NCI-H2171 (cell line): ENCODE data around the gene FADS1.

Experiments used
- DNase-seq: peaks from one replicate; lab custom pipeline; 2025; lab: John Stamatoyannopoulos, UW

The FADS1 gene

GRCh38 chr11:61846362-61847020 is 29.7 kb upstream of the FADS1 start:
- no peak for DNase-seq

- no peak for DNase-seq
These were observed 28.2 kb upstream of the FADS1 start for GRCh38 chr11:61844909-61845565.

GRCh38 chr11:61842528-61842820 is 25.7 kb upstream of the FADS1 start:
- DNase-seq = no peak

GRCh38 chr11:61841636-61842527 is 25.1 kb upstream of the FADS1 start:
- DNase-seq = no peak

- no peak for DNase-seq
These were observed 23.6 kb upstream of the FADS1 start for GRCh38 chr11:61840371-61840770.

- DNase-seq = no peak
These were observed 22.9 kb upstream of the FADS1 start for GRCh38 chr11:61839742-61840141.

- no peak for DNase-seq
These were observed 22.1 kb upstream of the FADS1 start for GRCh38 chr11:61838921-61839320.

- no peak for DNase-seq
These were observed 21.7 kb upstream of the FADS1 start for GRCh38 chr11:61838501-61838900.

- DNase-seq = no peak
These were observed 20.7 kb upstream of the FADS1 start for GRCh38 chr11:61837411-61838005.

- DNase-seq = no peak
These were observed 19.4 kb upstream of the FADS1 start for GRCh38 chr11:61836193-61836592.

- no peak for DNase-seq
These were observed 17.7 kb upstream of the FADS1 start for GRCh38 chr11:61834278-61835048.

GRCh38 chr11:61833926-61834277 is 17.1 kb upstream of the FADS1 start:
- no peak for DNase-seq

GRCh38 chr11:61833471-61833870 is 16.7 kb upstream of the FADS1 start:
- no peak for DNase-seq

GRCh38 chr11:61832754-61833153 is 16.0 kb upstream of the FADS1 start:
- no peak for DNase-seq

- DNase-seq = no peak
These were observed 15.4 kb upstream of the FADS1 start for GRCh38 chr11:61832207-61832606.

- DNase-seq = no peak
These were observed 13.7 kb upstream of the FADS1 start for GRCh38 chr11:61830237-61831105.

GRCh38 chr11:61829806-61830205 is 13.0 kb upstream of the FADS1 start:
- DNase-seq = no peak

GRCh38 chr11:61828629-61829407 is 12.0 kb upstream of the FADS1 start:
- peak; percentile 71 for DNase-seq

- DNase-seq = no peak
These were observed 11.5 kb upstream of the FADS1 start for GRCh38 chr11:61828379-61828628.

- peak; percentile 93 for DNase-seq
These were observed 11.0 kb upstream of the FADS1 start, which contains the start of gene FADS2 for GRCh38 chr11:61827571-61828378. Gene FADS2 (plus strand): TSS chr11:61828300. CDS start chr11:61828391, 91 bp downstream.
